Astrocyte (in vitro differentiated cells and primary cell): Measurements from ENCODE around the gene PPARG.

Source experiments
- EZH2 ChIP-seq: IDR thresholded peaks from 2 replicates; pipeline ENCODE4 v1.6.1; 2012; ENCODE audit warnings: mild to moderate bottlenecking, low read length, inconsistent platforms; ENCODE audit not compliant: insufficient read depth
- TF ChIP-seq, protein P1 (sequence below): IDR thresholded peaks from 2 replicates; pipeline ENCODE4 v1.5.1; 2011; ENCODE audit warnings: low read depth, mild to moderate bottlenecking, inconsistent platforms, low read length, moderate library complexity; ENCODE audit not compliant: insufficient read depth

DNA sequence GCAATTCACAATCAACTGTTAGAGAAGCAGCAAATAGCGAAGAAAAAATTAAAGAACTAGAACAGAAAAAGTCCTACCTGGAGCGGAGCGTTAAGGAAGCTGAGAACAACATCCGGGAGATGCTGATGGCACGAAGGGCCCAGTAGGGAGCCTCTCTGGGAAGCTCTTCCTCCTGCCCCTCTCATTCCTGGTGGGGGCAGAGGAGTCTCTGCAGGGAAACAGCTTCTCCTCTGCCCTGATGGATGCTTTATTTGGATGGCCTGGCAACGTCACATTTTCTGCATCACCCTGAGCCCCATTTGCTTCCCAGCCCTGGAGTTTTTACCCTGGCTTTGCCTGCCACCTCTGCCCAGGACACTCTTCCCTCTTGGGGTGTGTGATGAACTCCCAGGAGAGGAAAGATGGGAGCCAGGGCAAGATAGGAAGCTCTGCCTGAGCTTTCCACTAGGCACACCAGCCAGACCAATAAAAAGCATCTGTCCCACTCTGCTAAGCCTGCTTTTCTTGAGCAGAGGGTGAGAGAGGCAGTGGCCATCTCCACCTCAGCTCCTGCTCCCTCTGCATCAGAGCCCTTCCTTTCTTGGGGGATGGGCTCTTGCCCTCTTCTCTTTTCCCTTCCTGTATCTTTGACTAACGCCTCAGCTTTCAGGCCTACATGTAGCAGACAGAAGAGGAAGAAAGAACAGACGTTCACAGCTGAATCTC, 39.4 kb downstream of the PPARG start:
- TF ChIP-seq, protein P1, sequence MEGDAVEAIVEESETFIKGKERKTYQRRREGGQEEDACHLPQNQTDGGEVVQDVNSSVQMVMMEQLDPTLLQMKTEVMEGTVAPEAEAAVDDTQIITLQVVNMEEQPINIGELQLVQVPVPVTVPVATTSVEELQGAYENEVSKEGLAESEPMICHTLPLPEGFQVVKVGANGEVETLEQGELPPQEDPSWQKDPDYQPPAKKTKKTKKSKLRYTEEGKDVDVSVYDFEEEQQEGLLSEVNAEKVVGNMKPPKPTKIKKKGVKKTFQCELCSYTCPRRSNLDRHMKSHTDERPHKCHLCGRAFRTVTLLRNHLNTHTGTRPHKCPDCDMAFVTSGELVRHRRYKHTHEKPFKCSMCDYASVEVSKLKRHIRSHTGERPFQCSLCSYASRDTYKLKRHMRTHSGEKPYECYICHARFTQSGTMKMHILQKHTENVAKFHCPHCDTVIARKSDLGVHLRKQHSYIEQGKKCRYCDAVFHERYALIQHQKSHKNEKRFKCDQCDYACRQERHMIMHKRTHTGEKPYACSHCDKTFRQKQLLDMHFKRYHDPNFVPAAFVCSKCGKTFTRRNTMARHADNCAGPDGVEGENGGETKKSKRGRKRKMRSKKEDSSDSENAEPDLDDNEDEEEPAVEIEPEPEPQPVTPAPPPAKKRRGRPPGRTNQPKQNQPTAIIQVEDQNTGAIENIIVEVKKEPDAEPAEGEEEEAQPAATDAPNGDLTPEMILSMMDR: no peak
- no peak for TF ChIP-seq EZH2
